GM12874 (cell line): ENCODE results near the gene N4BP2.

Experiments
- CTCF ChIP-seq: IDR thresholded peaks from 2 replicates; pipeline ENCODE4 v1.5.1; 2011; ENCODE audit warnings: low read depth, mild to moderate bottlenecking, control low read depth, low read length, moderate library complexity; ENCODE audit not compliant: insufficient read depth

N4BP2 gene

DNA sequence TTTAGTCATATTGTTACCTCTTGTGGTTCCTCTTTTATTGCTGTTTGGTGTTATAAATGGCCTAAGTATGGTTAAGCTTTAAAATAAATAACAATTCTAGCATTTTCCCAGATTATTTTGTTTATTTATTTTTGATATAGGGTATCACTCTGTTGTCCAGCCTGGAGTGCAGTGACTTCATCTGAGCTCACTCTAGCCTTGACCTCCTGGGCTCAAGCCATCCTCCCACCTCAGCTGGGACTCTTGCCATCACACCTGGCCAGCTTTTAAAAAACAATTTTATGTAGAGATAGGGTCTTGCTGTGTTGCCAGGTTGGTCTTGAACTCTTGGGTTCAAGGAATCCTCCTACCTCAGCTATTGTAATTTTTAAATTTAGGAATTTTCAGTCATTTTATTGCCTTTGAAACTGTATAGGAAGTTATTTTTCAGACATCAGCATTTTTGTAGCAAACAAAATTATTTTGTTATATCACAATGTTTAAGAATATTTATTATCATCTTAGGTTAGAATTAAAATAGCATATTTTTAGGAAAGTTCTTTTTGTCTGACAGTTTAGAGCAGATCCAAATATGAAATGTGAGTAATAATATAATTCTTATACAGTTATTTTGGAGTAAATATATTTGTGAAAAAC lies 73.9 kb downstream of the N4BP2 start:
- no peak for TF ChIP-seq CTCF

DNA sequence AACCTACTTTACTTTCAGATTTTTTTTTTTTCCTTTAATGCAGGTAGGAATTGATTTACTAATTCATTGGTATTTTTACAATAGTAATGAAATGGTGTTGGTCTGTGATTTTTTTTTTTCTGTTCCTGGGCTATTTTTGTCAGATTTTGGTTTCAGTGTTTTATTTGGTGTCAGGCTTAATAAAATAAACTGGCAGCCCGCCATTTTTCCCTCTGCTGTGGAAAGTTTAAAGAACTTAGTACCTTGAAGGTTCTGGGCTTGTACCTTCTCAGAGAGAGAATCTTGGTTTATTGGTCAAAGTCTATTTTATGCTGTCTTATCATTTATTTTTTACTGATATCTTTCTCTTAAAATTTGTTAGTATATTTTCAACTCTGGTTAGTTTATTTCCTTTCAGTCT lies 76.2 kb downstream of the N4BP2 start:
- TF ChIP-seq CTCF = no peak

DNA sequence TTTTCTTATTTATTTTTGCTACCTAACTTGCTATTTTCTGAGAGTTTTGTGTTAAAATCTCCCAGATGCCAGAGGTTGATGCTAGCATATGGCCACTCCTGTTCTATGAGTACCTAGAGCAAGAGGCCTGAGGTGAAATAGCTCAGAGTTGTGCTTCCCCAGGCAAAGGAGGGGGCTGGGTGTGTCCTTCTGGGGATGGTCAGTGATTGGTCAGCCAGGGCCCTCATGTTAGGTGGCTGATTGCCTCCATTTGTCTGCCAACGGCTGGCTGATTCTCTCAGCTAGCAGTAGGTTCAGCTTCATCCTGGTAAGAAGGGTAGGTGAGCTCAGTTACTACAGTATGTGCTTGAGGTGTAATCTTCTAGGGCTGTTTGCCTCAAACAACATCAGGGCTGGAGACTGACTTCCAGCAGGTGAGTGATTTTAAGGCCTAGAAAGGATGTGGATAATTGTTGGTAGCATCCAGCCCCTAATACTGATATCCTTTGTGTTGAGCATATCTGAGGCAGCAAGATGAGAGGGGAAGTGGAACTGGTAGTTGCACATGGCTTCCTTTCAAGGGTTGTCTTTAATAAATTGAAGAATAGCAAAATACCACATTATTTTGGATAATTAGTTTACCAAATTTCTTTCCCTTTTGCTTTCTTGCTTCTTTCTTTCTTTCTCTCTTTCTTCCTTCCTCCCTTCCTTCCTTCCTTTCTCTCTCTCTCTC lies 77.7 kb downstream of the N4BP2 start:
- TF ChIP-seq CTCF = no peak

GRCh38 chr4:40140196-40140595 lies 83.5 kb downstream of the N4BP2 start:
- no peak for TF ChIP-seq CTCF

- TF ChIP-seq CTCF = no peak
Measured at GRCh38 chr4:40143926-40144508, 87.4 kb downstream of the N4BP2 start.

- TF ChIP-seq CTCF = no peak
Measured at GRCh38 chr4:40144716-40145115, 88.1 kb downstream of the N4BP2 start.

DNA sequence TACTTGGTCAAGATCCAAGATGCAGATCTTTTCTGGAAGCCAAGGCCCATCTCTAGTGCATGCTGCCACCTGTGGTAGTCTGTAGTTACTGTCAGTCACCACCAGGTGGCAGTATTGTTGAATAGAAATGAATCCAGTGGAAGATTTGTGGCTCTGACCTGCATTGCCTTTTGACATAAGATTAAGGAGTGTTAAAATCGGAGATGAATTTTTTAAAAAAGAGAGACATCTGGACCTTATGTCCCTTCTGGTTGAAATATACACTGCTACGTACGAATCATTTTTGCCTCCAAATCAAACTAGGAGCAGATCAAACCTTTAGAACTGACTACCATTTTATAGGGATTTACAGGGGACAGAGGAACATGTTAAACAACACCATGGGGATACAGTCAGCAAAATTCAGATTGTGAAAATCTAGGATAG lies 93.3 kb downstream of the N4BP2 start:
- TF ChIP-seq CTCF = peak; percentile 59
